ENCODE measurements around the gene ELOVL6. TPM values are rescaled to one million over a fixed set of nuclear protein-coding genes. Genes with fewer than 3 reads are reported as not detected.

Gene ELOVL6
- total RNA-seq, 2 experiments from 2014 or later: 9.9 to 14.6 TPM

- Mint-ChIP-seq H3K27me3 (peaks cover 2% of the 10 kb centered on the region), H3K4me3 (no peak overlapping the region), H3K27ac (no peak overlapping the region), H3K36me3 (peaks cover 14% of the 10 kb centered on the region), H3K9me3 (peaks cover 1% of the 10 kb centered on the region), H3K4me1 (peaks cover 13% of the 10 kb centered on the region)
- ATAC-seq (ENCODE audit: low read depth): no peak
- DNase-seq: no peak
- POLR2A ChIA-PET: no interaction called here
Observed at GRCh38 chr4:110120506-110120905, 77.9 kb downstream of the ELOVL6 start.

- peak overlapping the region; percentile 20 for H3K4me3 Mint-ChIP-seq
- ATAC-seq (ENCODE audit: low read depth): no peak
- H3K27ac Mint-ChIP-seq: no peak overlapping the region
- H3K36me3 Mint-ChIP-seq: peaks cover 14% of the 10 kb centered on the region
- POLR2A ChIA-PET: no interaction called here
- no peak for DNase-seq
- H3K27me3 Mint-ChIP-seq: peaks cover 2% of the 10 kb centered on the region
- peaks cover 13% of the 10 kb centered on the region for H3K4me1 Mint-ChIP-seq
- peaks cover 1% of the 10 kb centered on the region for H3K9me3 Mint-ChIP-seq
Observed at GRCh38 chr4:110119880-110120279, 78.5 kb downstream of the ELOVL6 start.

GRCh38 chr4:110119337-110119736 lies 79.1 kb downstream of the ELOVL6 start:
- H3K27me3 Mint-ChIP-seq: peaks cover 2% of the 10 kb centered on the region
- no peak for DNase-seq
- ATAC-seq (ENCODE audit: low read depth): no peak
- H3K36me3 Mint-ChIP-seq: peaks cover 12% of the 10 kb centered on the region
- peak overlapping the region; percentile 27 for H3K27ac Mint-ChIP-seq
- POLR2A ChIA-PET: no interaction called here
- peak overlapping the region; percentile 20 for H3K4me3 Mint-ChIP-seq
- H3K9me3 Mint-ChIP-seq: peaks cover 1% of the 10 kb centered on the region
- peaks cover 13% of the 10 kb centered on the region for H3K4me1 Mint-ChIP-seq

GRCh38 chr4:110112056-110112455 lies 86.4 kb downstream of the ELOVL6 start:
- DNase-seq (no peak), ATAC-seq (ENCODE audit: low read depth) (no peak)
- POLR2A ChIA-PET: no interaction called here
- Mint-ChIP-seq H3K4me3 (no peak overlapping the region), H3K4me1 (no peaks in the 10 kb centered on the region), H3K27me3 (no peaks in the 10 kb centered on the region), H3K27ac (no peak overlapping the region), H3K9me3 (no peaks in the 10 kb centered on the region), H3K36me3 (peaks cover 12% of the 10 kb centered on the region)

- Mint-ChIP-seq H3K9me3 (no peaks in the 10 kb centered on the region), H3K4me1 (no peaks in the 10 kb centered on the region), H3K4me3 (no peak overlapping the region), H3K27me3 (no peaks in the 10 kb centered on the region), H3K36me3 (peaks cover 17% of the 10 kb centered on the region), H3K27ac (no peak overlapping the region)
- POLR2A ChIA-PET: no interaction called here
- no peak for DNase-seq
- ATAC-seq (ENCODE audit: low read depth): no peak
Observed at GRCh38 chr4:110109455-110109854, 89.0 kb downstream of the ELOVL6 start.

GRCh38 chr4:110108960-110109359 lies 89.5 kb downstream of the ELOVL6 start:
- Mint-ChIP-seq H3K4me3 (no peak overlapping the region), H3K4me1 (no peaks in the 10 kb centered on the region), H3K36me3 (peaks cover 18% of the 10 kb centered on the region), H3K9me3 (no peaks in the 10 kb centered on the region), H3K27me3 (no peaks in the 10 kb centered on the region), H3K27ac (no peak overlapping the region)
- DNase-seq (no peak), ATAC-seq (ENCODE audit: low read depth) (no peak)
- POLR2A ChIA-PET: no interaction called here

- DNase-seq (no peak), ATAC-seq (ENCODE audit: low read depth) (no peak)
- Mint-ChIP-seq H3K27ac (no peak overlapping the region), H3K27me3 (no peaks in the 10 kb centered on the region), H3K4me1 (no peaks in the 10 kb centered on the region), H3K36me3 (peaks cover 18% of the 10 kb centered on the region), H3K9me3 (no peaks in the 10 kb centered on the region), H3K4me3 (no peak overlapping the region)
- POLR2A ChIA-PET: no interaction called here
Observed at GRCh38 chr4:110108422-110108821, 90.0 kb downstream of the ELOVL6 start.

- H3K36me3 Mint-ChIP-seq: peaks cover 22% of the 10 kb centered on the region
- no peak overlapping the region for H3K27ac Mint-ChIP-seq
- H3K4me3 Mint-ChIP-seq: no peak overlapping the region
- no peak for DNase-seq
- POLR2A ChIA-PET: no interaction called here
- no peaks in the 10 kb centered on the region for H3K9me3 Mint-ChIP-seq
- ATAC-seq (ENCODE audit: low read depth): no peak
- H3K4me1 Mint-ChIP-seq: no peaks in the 10 kb centered on the region
- no peaks in the 10 kb centered on the region for H3K27me3 Mint-ChIP-seq
Observed at GRCh38 chr4:110107866-110108265, 90.5 kb downstream of the ELOVL6 start.

- Mint-ChIP-seq H3K4me1 (no peaks in the 10 kb centered on the region), H3K9me3 (no peaks in the 10 kb centered on the region), H3K27me3 (no peaks in the 10 kb centered on the region), H3K4me3 (no peak overlapping the region), H3K36me3 (peaks cover 22% of the 10 kb centered on the region), H3K27ac (no peak overlapping the region)
- no peak for ATAC-seq (ENCODE audit: low read depth)
- POLR2A ChIA-PET: no interaction called here
- DNase-seq: no peak
Observed at GRCh38 chr4:110106931-110107296, 91.5 kb downstream of the ELOVL6 start.

GRCh38 chr4:110104661-110105060 lies 93.8 kb downstream of the ELOVL6 start:
- H3K27me3 Mint-ChIP-seq: no peaks in the 10 kb centered on the region
- peaks cover under 1% of the 10 kb centered on the region for H3K4me1 Mint-ChIP-seq
- peaks cover 16% of the 10 kb centered on the region for H3K36me3 Mint-ChIP-seq
- H3K4me3 Mint-ChIP-seq: no peak overlapping the region
- ATAC-seq (ENCODE audit: low read depth) (no peak), DNase-seq (no peak)
- POLR2A ChIA-PET: no interaction called here
- no peaks in the 10 kb centered on the region for H3K9me3 Mint-ChIP-seq
- H3K27ac Mint-ChIP-seq: no peak overlapping the region

GRCh38 chr4:110099638-110100037 lies 98.8 kb downstream of the ELOVL6 start:
- DNase-seq (no peak), ATAC-seq (ENCODE audit: low read depth) (no peak)
- POLR2A ChIA-PET: no interaction called here
- Mint-ChIP-seq H3K27ac (no peak overlapping the region), H3K36me3 (peaks cover 10% of the 10 kb centered on the region), H3K9me3 (no peaks in the 10 kb centered on the region), H3K4me1 (peaks cover 3% of the 10 kb centered on the region), H3K27me3 (no peaks in the 10 kb centered on the region), H3K4me3 (no peak overlapping the region)

GRCh38 chr4:110096405-110096804 lies 102.0 kb downstream of the ELOVL6 start:
- no peaks in the 10 kb centered on the region for H3K27me3 Mint-ChIP-seq
- peaks cover 4% of the 10 kb centered on the region for H3K36me3 Mint-ChIP-seq
- H3K27ac Mint-ChIP-seq: no peak overlapping the region
- H3K9me3 Mint-ChIP-seq: no peaks in the 10 kb centered on the region
- H3K4me3 Mint-ChIP-seq: no peak overlapping the region
- no peak for ATAC-seq (ENCODE audit: low read depth)
- H3K4me1 Mint-ChIP-seq: peaks cover 5% of the 10 kb centered on the region
- DNase-seq: no peak
- POLR2A ChIA-PET: no interaction called here

- POLR2A ChIA-PET: no interaction called here
- Mint-ChIP-seq H3K36me3 (peaks cover 11% of the 10 kb centered on the region), H3K9me3 (no peaks in the 10 kb centered on the region), H3K27ac (no peak overlapping the region), H3K4me3 (no peak overlapping the region), H3K4me1 (peaks cover 16% of the 10 kb centered on the region), H3K27me3 (no peaks in the 10 kb centered on the region)
- no peak for ATAC-seq (ENCODE audit: low read depth)
- DNase-seq: no peak
Observed at GRCh38 chr4:110092646-110093045, 105.8 kb downstream of the ELOVL6 start.

GRCh38 chr4:110091434-110092140 lies 106.8 kb downstream of the ELOVL6 start:
- no peak overlapping the region for H3K4me3 Mint-ChIP-seq
- no peak for DNase-seq
- H3K9me3 Mint-ChIP-seq: no peaks in the 10 kb centered on the region
- H3K4me1 Mint-ChIP-seq: peaks cover 16% of the 10 kb centered on the region
- no peaks in the 10 kb centered on the region for H3K27me3 Mint-ChIP-seq
- peaks cover 11% of the 10 kb centered on the region for H3K36me3 Mint-ChIP-seq
- POLR2A ChIA-PET: no interaction called here
- no peak for ATAC-seq (ENCODE audit: low read depth)
- H3K27ac Mint-ChIP-seq: no peak overlapping the region

- Mint-ChIP-seq H3K4me3 (peak overlapping the region; percentile 10), H3K4me1 (peaks cover 24% of the 10 kb centered on the region), H3K9me3 (no peaks in the 10 kb centered on the region), H3K36me3 (peaks cover 10% of the 10 kb centered on the region), H3K27ac (peak overlapping the region; percentile 17), H3K27me3 (no peaks in the 10 kb centered on the region)
- POLR2A ChIA-PET: no interaction called here
- no peak for DNase-seq
- ATAC-seq (ENCODE audit: low read depth): peak; percentile 84
Observed at GRCh38 chr4:110088670-110089069, 109.7 kb downstream of the ELOVL6 start.
